ENCODE results near the gene CBARP. TPM values are rescaled to one million over a fixed set of nuclear protein-coding genes. Genes with fewer than 3 reads are reported as not detected.

CBARP gene
- total RNA-seq, 1 experiment from 2014 or later: 23.8 TPM

GRCh38 chr19:1258163-1258492 lies 20.3 kb upstream of the CBARP start:
- Histone ChIP-seq H3K4me1 (ENCODE audit: control insufficient read depth in 1 of 2, insufficient read depth in 2 of 2, low read length in 2 of 2) (peaks cover 47 to 94% of the 10 kb centered on the region in 2 experiments), H3K79me2 (ENCODE audit: insufficient read depth, low read length) (peaks cover 59% of the 10 kb centered on the region), H3K9me3 (ENCODE audit: control insufficient read depth in 1 of 2, insufficient read depth in 1 of 2, low read depth in 1 of 2, low read length in 2 of 2) (no peaks in the 10 kb centered on the region), H2AFZ (ENCODE audit: low read depth, low read length, poor library complexity, severe bottlenecking) (no peak overlapping the region), H3K9ac (ENCODE audit: low read length) (peak overlapping the region; percentile 65), H3K27me3 (ENCODE audit: insufficient read depth, low read length) (no peaks in the 10 kb centered on the region), H3K27ac (ENCODE audit: low read depth, low read length) (peak overlapping the region; percentile 90), H4K20me1 (ENCODE audit: insufficient read depth) (peaks cover 3% of the 10 kb centered on the region; the same call in 1 of the 2 replicates), H3K4me2 (ENCODE audit: low read length) (peak overlapping the region; percentile 76), H3K9me2 (ENCODE audit: insufficient read depth) (no peaks in the 10 kb centered on the region), H3K4me3 (replicated peaks in 1 of 2; ENCODE audit: low read depth in 1 of 2, low read length in 2 of 2) (no peak overlapping the region), H3K36me3 (ENCODE audit: control insufficient read depth in 1 of 2, insufficient read depth in 2 of 2, low read length in 2 of 2) (peaks cover 24 to 43% of the 10 kb centered on the region in 2 experiments)
- RAD21 ChIA-PET (ENCODE audit: low non-redundant PET in 1 of 2, low total read pairs in 2 of 2, uncharacterized antibody in 2 of 2, unreplicated experiment in 2 of 2): interaction anchor here in 1 of 2 experiments (1.0 kb wide), 1 partner anchor 8 kb away, joined by 6 read pairs; no protein-coding TSS in a partner anchor
- TSS peak; percentile 29 for BruUV-seq (replicated peaks)
- POLR2A ChIA-PET: interaction anchor here (1.6 to 4.4 kb wide), 2 partner anchors 11 to 16 kb away, joined by 5 to 54 read pairs; partner anchors contain the start of gene CIRBP
- intact Hi-C loops (cut with micrococcal nuclease): no loop called here
- DNase-seq (ENCODE audit: low read depth, low spot score) (no peak), ATAC-seq (no peak)
- CTCF ChIA-PET: interaction anchor here (1.9 kb wide), 1 partner anchor 8 kb away, joined by 8 read pairs; no protein-coding TSS in a partner anchor
- no peak for TF ChIP-seq MAX (IDR thresholded peaks at IDR 0.05)
- 0 out of 2 replicates have a peak, but pooled peaks have one; percentile 40 for TF ChIP-seq POLR2AphosphoS5 (IDR thresholded peaks at IDR 0.05; ENCODE audit: low read depth, low read length)
- TF ChIP-seq EZH2phosphoT487 (IDR thresholded peaks at IDR 0.05; ENCODE audit: borderline replicate concordance): no peak
- no peak for TF ChIP-seq ATF3 (IDR thresholded peaks at IDR 0.05)
- TF ChIP-seq FOSL1 (IDR thresholded peaks at IDR 0.05; ENCODE audit: low read depth): no peak

GRCh38 chr19:1257475-1258162 lies 19.8 kb upstream of the CBARP start:
- no peak for DNase-seq (ENCODE audit: low read depth, low spot score)
- H4K20me1 ChIP-seq (ENCODE audit: insufficient read depth): peaks cover 3% of the 10 kb centered on the region; the same call in 1 of the 2 replicates
- no peak overlapping the region for H2AFZ ChIP-seq (ENCODE audit: low read depth, low read length, poor library complexity, severe bottlenecking)
- peaks cover 42 to 94% of the 10 kb centered on the region in 2 experiments for H3K4me1 ChIP-seq (ENCODE audit: control insufficient read depth in 1 of 2, insufficient read depth in 2 of 2, low read length in 2 of 2)
- H3K36me3 ChIP-seq (ENCODE audit: control insufficient read depth in 1 of 2, insufficient read depth in 2 of 2, low read length in 2 of 2): peaks cover 24 to 43% of the 10 kb centered on the region in 2 experiments
- intact Hi-C loops (cut with micrococcal nuclease): no loop called here
- H3K9ac ChIP-seq (ENCODE audit: low read length): peak overlapping the region; percentile 65
- H3K4me2 ChIP-seq (ENCODE audit: low read length): peak overlapping the region; percentile 76
- H3K9me2 ChIP-seq (ENCODE audit: insufficient read depth): no peaks in the 10 kb centered on the region
- H3K4me3 ChIP-seq (replicated peaks in 1 of 2; ENCODE audit: low read depth in 1 of 2, low read length in 2 of 2): no peak overlapping the region
- H3K79me2 ChIP-seq (ENCODE audit: insufficient read depth, low read length): peaks cover 64% of the 10 kb centered on the region
- CTCF ChIA-PET: interaction anchor here (1.9 kb wide), 1 partner anchor 8 kb away, joined by 8 read pairs; no protein-coding TSS in a partner anchor
- H3K9me3 ChIP-seq (ENCODE audit: control insufficient read depth in 1 of 2, insufficient read depth in 1 of 2, low read depth in 1 of 2, low read length in 2 of 2): no peaks in the 10 kb centered on the region
- BruUV-seq (replicated peaks): no TSS peak
- peak overlapping the region; percentile 90 for H3K27ac ChIP-seq (ENCODE audit: low read depth, low read length)
- TF ChIP-seq CBX3 (IDR thresholded peaks at IDR 0.05; ENCODE audit: low read depth): no peak
- no peak for TF ChIP-seq EGR1 (IDR thresholded peaks at IDR 0.05; ENCODE audit: low read depth)
- TF ChIP-seq ATF3 (IDR thresholded peaks at IDR 0.05): no peak
- POLR2A ChIA-PET: interaction anchor here (2.1 to 4.4 kb wide), 2 partner anchors 8 to 12 kb away, joined by 12 to 54 read pairs; partner anchors contain the start of gene CIRBP
- H3K27me3 ChIP-seq (ENCODE audit: insufficient read depth, low read length): no peaks in the 10 kb centered on the region
- no peak for ATAC-seq
- RAD21 ChIA-PET (ENCODE audit: low non-redundant PET in 1 of 2, low total read pairs in 2 of 2, uncharacterized antibody in 2 of 2, unreplicated experiment in 2 of 2): interaction anchor here in 1 of 2 experiments (1.0 kb wide), 1 partner anchor 9 kb away, joined by 6 read pairs; no protein-coding TSS in a partner anchor
